ENCODE measurements around the gene PYDC1. TPM values are rescaled to one million over a fixed set of nuclear protein-coding genes. Genes with fewer than 3 reads are reported as not detected.

The PYDC1 gene
- total RNA-seq, 6 experiments from 2014 or later = not detected

GRCh38 chr16:31189412-31189778, 27.5 kb downstream of the PYDC1 start:
- WGBS (ENCODE audit: insufficient coverage, low coverage, low lambda C conversion rate, missing lambda C conversion rate) = 72% methylated on average over 2 of the region's 2 CpGs
- Histone ChIP-seq H3K9me3 (no peaks in the 10 kb centered on the region), H3K4me1 (no peaks in the 10 kb centered on the region), H3K27ac (no peak overlapping the region), H3K36me3 (peaks cover 31 to 99% (median 71%) of the 10 kb centered on the region in 4 donors), H3K27me3 (no peaks in the 10 kb centered on the region), H3K4me3 (no peak overlapping the region)
- no peak for DNase-seq
- ATAC-seq = no peak
- no peak for TF ChIP-seq POLR2A (IDR thresholded peaks at IDR 0.05)
- TF ChIP-seq, protein P1, sequence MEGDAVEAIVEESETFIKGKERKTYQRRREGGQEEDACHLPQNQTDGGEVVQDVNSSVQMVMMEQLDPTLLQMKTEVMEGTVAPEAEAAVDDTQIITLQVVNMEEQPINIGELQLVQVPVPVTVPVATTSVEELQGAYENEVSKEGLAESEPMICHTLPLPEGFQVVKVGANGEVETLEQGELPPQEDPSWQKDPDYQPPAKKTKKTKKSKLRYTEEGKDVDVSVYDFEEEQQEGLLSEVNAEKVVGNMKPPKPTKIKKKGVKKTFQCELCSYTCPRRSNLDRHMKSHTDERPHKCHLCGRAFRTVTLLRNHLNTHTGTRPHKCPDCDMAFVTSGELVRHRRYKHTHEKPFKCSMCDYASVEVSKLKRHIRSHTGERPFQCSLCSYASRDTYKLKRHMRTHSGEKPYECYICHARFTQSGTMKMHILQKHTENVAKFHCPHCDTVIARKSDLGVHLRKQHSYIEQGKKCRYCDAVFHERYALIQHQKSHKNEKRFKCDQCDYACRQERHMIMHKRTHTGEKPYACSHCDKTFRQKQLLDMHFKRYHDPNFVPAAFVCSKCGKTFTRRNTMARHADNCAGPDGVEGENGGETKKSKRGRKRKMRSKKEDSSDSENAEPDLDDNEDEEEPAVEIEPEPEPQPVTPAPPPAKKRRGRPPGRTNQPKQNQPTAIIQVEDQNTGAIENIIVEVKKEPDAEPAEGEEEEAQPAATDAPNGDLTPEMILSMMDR (IDR thresholded peaks at IDR 0.05) = no peak
- intact Hi-C loops (cut with DNase I) = loop anchor here in 1 of 2 donors (10.0 kb wide), 1 partner anchor 265 kb away; the partner anchor contains the start of gene ARMC5

GRCh38 chr16:31188450-31189411, 28.2 kb downstream of the PYDC1 start:
- peaks cover 33 to 99% (median 72%) of the 10 kb centered on the region in 4 donors for H3K36me3 ChIP-seq
- 88% methylated on average over 2 of the region's 3 CpGs for WGBS (ENCODE audit: insufficient coverage, low coverage, low lambda C conversion rate, missing lambda C conversion rate)

DNA sequence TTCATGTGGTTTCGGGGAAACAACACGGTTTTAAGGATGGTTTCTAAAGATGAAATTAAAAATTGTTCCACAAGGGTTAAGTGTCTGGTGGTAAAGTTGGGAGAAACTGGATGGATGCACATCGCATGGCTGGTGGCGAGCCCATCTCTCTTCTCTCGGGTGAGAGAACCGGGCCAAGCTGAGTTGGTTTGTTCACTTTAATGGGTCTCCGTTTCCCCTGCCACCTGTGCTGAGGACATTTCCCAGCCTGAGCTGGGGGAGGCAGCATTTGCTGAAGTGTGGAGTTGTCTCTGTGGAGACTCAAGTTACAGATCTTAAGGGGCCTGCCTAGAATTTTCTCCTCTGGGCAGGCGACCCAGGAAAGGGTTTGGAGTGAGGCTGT, 29.1 kb downstream of the PYDC1 start:
- H3K27ac ChIP-seq = no peak overlapping the region
- no peak overlapping the region for H3K4me3 ChIP-seq
- no peaks in the 10 kb centered on the region for H3K9me3 ChIP-seq
- H3K4me1 ChIP-seq = peaks cover 0 to 2% (median under 1%) of the 10 kb centered on the region in 4 donors
- no peak for TF ChIP-seq POLR2A (IDR thresholded peaks at IDR 0.05)
- TF ChIP-seq, protein P1 (IDR thresholded peaks at IDR 0.05) = no peak
- 90% methylated on average over 5 of the region's 8 CpGs for WGBS (ENCODE audit: insufficient coverage, low coverage, low lambda C conversion rate, missing lambda C conversion rate)
- peaks cover 34 to 99% (median 73%) of the 10 kb centered on the region in 4 donors for H3K36me3 ChIP-seq
- intact Hi-C loops (cut with DNase I) = loop anchor here in 1 of 2 donors (10.0 kb wide), 1 partner anchor 267 kb away; the partner anchor contains the start of gene ARMC5
- ATAC-seq (no peak), DNase-seq (no peak)
- no peaks in the 10 kb centered on the region for H3K27me3 ChIP-seq

More at GRCh38 chr16:31188450-31189411, 28.2 kb downstream of the PYDC1 start:
- H3K27ac ChIP-seq = no peak overlapping the region
- DNase-seq = no peak
- no peaks in the 10 kb centered on the region for H3K4me1 ChIP-seq
- intact Hi-C loops (cut with DNase I) = loop anchor here in 1 of 2 donors (10.0 kb wide), 1 partner anchor 266 kb away; the partner anchor contains the start of gene ARMC5
- H3K9me3 ChIP-seq = no peaks in the 10 kb centered on the region
- no peaks in the 10 kb centered on the region for H3K27me3 ChIP-seq
- no peak for ATAC-seq
- TF ChIP-seq POLR2A (IDR thresholded peaks at IDR 0.05) = no peak
- TF ChIP-seq, protein P1 (IDR thresholded peaks at IDR 0.05) = no peak
- H3K4me3 ChIP-seq = no peak overlapping the region

DNA sequence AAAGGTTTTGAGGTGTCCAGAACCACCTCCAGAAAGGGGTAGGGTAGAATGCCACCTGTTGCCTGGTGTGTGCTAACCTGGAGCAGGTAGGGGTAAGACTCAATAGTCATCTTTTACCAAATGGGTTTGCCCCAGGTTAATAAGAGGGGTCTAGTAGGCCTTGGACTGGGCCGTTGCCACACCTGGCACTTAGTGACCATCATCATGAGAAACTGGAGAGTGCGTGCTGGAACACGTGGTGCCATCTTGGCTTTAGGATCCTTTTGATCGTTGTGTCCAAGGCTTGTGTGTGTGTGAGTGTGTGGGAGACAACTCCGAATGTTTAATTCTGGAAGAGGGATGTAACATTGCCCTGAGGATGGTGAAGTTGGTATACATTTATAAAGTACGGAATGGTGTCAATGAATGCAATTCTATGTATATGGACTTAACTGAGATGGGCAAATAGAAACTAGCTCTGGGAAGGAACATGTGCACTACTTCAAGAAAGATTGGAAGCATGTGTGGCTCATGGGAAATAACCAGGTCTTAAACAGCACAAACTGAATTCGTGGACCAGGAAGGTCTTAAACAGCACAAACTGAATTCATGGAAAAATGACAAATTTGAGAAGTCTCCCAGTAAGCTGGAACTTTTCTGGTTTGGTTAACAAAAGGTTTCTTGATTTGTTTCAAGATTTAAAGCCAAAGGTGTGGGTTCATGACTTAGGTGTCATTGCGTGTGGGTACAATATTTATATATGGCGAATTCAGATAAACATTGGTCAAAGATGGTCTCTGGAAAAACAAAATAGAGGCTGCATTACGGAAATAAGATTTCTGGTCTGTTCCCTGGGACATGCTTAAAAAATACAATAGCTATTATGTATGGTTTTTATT, 29.8 kb downstream of the PYDC1 start:
- ATAC-seq (no peak), DNase-seq (no peak)
- intact Hi-C loops (cut with DNase I) = loop anchor here in 1 of 2 donors (10.0 kb wide), 1 partner anchor 268 kb away; the partner anchor contains the start of gene ARMC5
- H3K27ac ChIP-seq = no peak overlapping the region
- peaks cover 34 to 98% (median 71%) of the 10 kb centered on the region in 4 donors for H3K36me3 ChIP-seq
- H3K9me3 ChIP-seq = no peaks in the 10 kb centered on the region
- no peaks in the 10 kb centered on the region for H3K27me3 ChIP-seq
- no peak overlapping the region for H3K4me3 ChIP-seq
- 87% methylated on average over 10 of the region's 10 CpGs for WGBS (ENCODE audit: insufficient coverage, low coverage, low lambda C conversion rate, missing lambda C conversion rate)
- TF ChIP-seq, protein P1 (IDR thresholded peaks at IDR 0.05) = no peak
- no peak for TF ChIP-seq POLR2A (IDR thresholded peaks at IDR 0.05)
- H3K4me1 ChIP-seq = peaks cover 0 to 9% (median 4%) of the 10 kb centered on the region in 4 donors
